Natural killer cell treated with Interleukin-12 subunit alpha and Interleukin-12 subunit beta and Interleukin-15 and Interleukin-18, amount 100 ng/mL, for 72 hours (primary cell): ENCODE measurements around the gene SCYGR4. TPM values are rescaled to one million over a fixed set of nuclear protein-coding genes. Genes with fewer than 3 reads are reported as not detected.
A peak's percentile ranks its signal among the peaks of the same experiment; 100 is the strongest.

Source experiments
- ATAC-seq, 2 donors: fragments of 150-1000 bp; cut with Tn5 transposase in 1 of 2; sonication (Bioruptor Pico), chemical (Tn5 transposase) in 1 of 2; 2 replicates each; pipeline ENCODE4 v1.10.0; 2021
- DNase-seq: peaks from one replicate; pipeline ENCODE4 v3.0.0; 2022; ENCODE audit warnings: low spot score
- H3K27ac Mint-ChIP-seq, 2 donors: 1 replicate in 1 of 2; 2 replicates in 1 of 2; pipeline ENCODE4 v1.8.0; 2022; ENCODE audit warnings: mixed read lengths in 2 of 2, mild to moderate bottlenecking in 1 of 2, moderate library complexity in 1 of 2
- H3K27me3 Mint-ChIP-seq, 2 donors: 1 replicate in 1 of 2; 2 replicates in 1 of 2; pipeline ENCODE4 v1.8.0; 2022; ENCODE audit warnings: mixed read lengths in 2 of 2
- H3K36me3 Mint-ChIP-seq: one replicate; pipeline ENCODE4 v1.8.0; 2022; ENCODE audit warnings: mixed read lengths
- H3K4me1 Mint-ChIP-seq, 2 donors: 1 replicate in 1 of 2; 2 replicates in 1 of 2; pipeline ENCODE4 v1.8.0; 2022; ENCODE audit warnings: low read depth in 2 of 2, mixed read lengths in 2 of 2, mild to moderate bottlenecking in 1 of 2
- H3K4me3 Mint-ChIP-seq: one replicate; pipeline ENCODE4 v1.8.0; 2022; ENCODE audit warnings: mixed read lengths
- H3K9me3 Mint-ChIP-seq: 2 replicates; pipeline ENCODE4 v1.8.0; 2022; ENCODE audit warnings: mixed read lengths
- total RNA-seq, 2 donors: library from RNA; stranded (reverse); gene quantifications; one replicate each; pipeline ENCODE4 v1.2.3, GENCODE V29; 2022

Gene SCYGR4
- total RNA-seq, 2 donors from 2014 or later: not detected

DNA sequence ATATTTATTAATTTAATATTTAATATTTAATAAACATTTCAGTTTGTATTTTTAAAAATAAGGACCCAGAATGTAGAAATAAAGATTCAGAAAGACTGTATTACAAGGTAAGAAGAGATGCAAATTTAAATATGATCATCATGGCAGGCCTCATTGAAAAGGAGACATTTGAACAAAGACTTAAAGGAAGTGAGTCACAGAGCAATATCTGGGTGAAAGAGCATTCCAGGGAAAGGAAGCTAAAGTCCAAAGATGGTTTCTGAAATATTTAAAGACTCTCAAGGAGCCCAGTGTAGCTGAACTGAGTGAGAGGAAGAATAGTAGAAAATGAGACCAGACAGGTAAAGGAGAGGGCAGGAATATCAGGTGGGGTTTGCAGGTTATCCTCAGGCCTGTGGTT is 5.9 kb downstream of the SCYGR4 start:
- Mint-ChIP-seq H3K36me3 (no peaks in the 10 kb centered on the region), H3K27me3 (peaks cover 5 to 30% of the 10 kb centered on the region in 2 donors), H3K4me1 (no peaks in the 10 kb centered on the region), H3K27ac (no peak overlapping the region), H3K9me3 (no peaks in the 10 kb centered on the region), H3K4me3 (no peak overlapping the region)
- no peak for DNase-seq
- no peak for ATAC-seq

DNA sequence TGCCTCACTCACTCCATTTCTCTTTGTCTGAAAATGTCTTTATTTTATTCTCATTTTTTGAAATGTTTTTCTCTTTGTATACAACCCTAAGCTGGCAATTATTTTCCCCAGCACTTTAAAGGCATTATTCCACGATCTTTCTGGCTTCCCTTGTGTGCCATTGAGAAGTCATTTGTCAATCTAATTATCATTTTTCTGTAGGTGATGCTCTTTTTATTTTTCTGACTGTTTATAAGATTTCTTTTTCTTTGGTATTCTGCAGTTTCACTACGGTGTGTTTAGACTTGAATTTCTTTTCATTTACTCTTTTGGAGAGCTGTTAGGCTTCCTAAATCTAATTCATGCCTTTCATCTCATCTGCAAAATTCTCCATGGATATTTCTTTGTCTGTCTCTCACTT is 8.1 kb downstream of the SCYGR4 start:
- Mint-ChIP-seq H3K9me3 (no peaks in the 10 kb centered on the region), H3K36me3 (no peaks in the 10 kb centered on the region), H3K27ac (no peak overlapping the region), H3K27me3 (peaks cover 5 to 33% of the 10 kb centered on the region in 2 donors), H3K4me1 (no peaks in the 10 kb centered on the region), H3K4me3 (no peak overlapping the region)
- DNase-seq: no peak
- no peak for ATAC-seq

DNA sequence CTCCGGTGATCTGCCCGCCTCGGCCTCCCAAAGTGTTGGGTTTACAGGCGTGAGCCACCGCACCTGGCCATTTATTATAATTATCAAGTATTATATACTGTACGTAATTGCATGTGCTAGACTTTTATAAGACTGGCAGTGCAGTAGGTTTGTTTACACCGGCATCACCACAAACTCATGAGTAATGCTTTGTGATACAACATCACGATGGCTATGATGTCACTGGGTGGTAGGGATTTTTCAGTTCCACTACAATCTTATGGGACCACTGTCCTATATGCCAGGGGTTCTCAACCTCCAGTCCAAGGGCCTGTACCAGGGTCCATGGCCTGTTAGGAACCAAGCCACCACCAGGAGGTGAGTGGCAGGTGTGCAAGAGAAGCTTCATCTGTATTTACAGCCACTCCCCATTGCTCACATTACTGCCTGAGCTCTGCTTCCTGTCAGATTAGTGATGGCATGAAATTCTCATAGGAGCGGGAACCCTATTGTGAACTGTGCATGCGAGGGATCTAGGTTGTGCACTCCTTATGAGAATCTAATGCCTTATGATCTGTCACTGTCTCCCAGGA is 9.4 kb downstream of the SCYGR4 start:
- Mint-ChIP-seq H3K27ac (no peak overlapping the region), H3K36me3 (no peaks in the 10 kb centered on the region), H3K4me1 (no peaks in the 10 kb centered on the region), H3K4me3 (no peak overlapping the region), H3K27me3 (peaks cover 10 to 41% of the 10 kb centered on the region in 2 donors), H3K9me3 (no peaks in the 10 kb centered on the region)
- no peak for ATAC-seq
- DNase-seq: no peak

DNA sequence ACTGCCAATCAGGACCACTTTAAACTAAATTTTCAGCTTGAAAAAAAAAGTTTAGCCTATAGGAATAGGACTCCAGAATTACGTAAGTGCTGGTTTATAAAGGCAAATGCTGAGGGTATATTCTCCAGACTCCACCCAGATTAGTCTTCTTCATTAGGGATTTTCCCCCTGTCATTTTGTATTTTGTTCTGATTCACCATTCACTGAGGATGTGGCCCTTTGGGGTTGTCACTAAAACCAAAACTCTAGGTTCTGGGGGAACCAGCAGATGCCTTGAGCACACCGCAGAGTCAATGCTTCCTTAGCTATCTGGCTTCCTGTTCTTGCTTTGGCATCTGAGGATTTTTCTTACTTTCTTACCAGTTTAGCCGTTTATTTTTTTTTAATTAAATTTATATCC is 10.5 kb downstream of the SCYGR4 start:
- ATAC-seq (peak; percentile 62 to 81), DNase-seq (no peak)
- Mint-ChIP-seq H3K4me1 (no peaks in the 10 kb centered on the region), H3K9me3 (no peaks in the 10 kb centered on the region), H3K27me3 (peaks cover 10 to 39% of the 10 kb centered on the region in 2 donors), H3K36me3 (no peaks in the 10 kb centered on the region), H3K27ac (no peak overlapping the region), H3K4me3 (no peak overlapping the region)

DNA sequence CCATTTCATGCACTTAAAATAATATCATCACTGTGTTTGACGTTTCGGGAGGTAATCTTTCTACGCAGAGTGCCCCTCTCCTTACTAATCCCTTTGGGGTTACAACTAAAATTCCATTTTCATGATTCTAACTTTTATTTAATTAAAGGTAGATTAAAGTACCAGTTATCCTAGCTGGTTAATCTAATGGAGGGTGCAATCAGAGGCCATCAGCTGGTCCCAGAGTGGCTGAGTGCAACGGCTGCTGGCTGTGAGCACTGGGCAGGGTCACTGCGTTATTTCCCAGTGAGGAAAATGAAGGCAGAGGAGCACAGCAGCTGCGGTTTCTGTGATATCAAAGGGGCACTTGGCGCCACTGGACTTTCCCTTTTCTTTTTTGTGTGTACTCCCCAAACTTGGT is 12.1 kb downstream of the SCYGR4 start:
- Mint-ChIP-seq H3K4me3 (no peak overlapping the region), H3K27me3 (peaks cover 10 to 25% of the 10 kb centered on the region in 2 donors), H3K36me3 (no peaks in the 10 kb centered on the region), H3K9me3 (no peaks in the 10 kb centered on the region), H3K27ac (no peak overlapping the region), H3K4me1 (no peaks in the 10 kb centered on the region)
- DNase-seq (no peak), ATAC-seq (no peak)

DNA sequence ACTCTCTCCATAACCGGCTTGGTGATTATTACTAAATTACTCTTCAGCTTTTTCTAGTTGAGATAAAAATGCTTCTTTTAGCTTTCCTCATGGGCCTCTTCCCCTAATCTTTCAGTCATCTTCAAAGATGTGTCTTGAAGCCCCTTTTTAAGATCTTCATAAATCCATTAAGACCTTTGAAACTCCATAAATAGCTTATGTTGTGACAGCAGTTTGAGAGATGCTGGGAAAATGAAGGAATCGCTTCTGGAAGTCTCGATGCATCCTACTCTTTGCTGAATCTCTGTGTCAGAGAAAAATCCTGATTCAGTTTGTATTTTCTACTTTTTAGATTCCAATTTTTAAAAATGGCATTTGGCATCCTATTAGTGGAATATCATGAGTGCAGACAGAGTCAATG is 13.0 kb downstream of the SCYGR4 start:
- H3K27me3 Mint-ChIP-seq: peaks cover 10 to 24% of the 10 kb centered on the region in 2 donors
- no peak overlapping the region for H3K27ac Mint-ChIP-seq
- H3K36me3 Mint-ChIP-seq: no peaks in the 10 kb centered on the region
- ATAC-seq: no peak
- no peak for DNase-seq
- no peaks in the 10 kb centered on the region for H3K9me3 Mint-ChIP-seq
- no peaks in the 10 kb centered on the region for H3K4me1 Mint-ChIP-seq
- no peak overlapping the region for H3K4me3 Mint-ChIP-seq

DNA sequence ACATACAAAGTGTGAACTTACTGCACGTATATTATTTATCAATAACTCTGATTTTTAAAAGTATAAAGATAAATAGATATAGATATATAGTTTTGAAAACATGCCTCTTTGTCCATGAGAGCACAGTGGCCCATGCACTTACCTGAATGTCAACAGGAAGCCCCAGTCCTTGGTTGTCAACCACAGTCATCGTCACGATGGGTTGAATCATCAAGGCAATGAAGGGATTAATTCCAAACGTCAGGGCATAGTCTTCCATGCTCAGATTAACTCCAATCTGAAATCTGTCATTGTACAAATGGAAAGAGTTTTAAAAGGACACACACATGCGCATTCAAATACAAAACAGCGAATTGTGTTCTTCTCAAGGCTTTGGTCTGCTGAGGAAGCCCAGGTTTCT is 15.5 kb downstream of the SCYGR4 start:
- Mint-ChIP-seq H3K4me3 (no peak overlapping the region), H3K27ac (no peak overlapping the region), H3K9me3 (no peaks in the 10 kb centered on the region), H3K27me3 (peaks cover 5 to 16% of the 10 kb centered on the region in 2 donors), H3K4me1 (no peaks in the 10 kb centered on the region), H3K36me3 (no peaks in the 10 kb centered on the region)
- ATAC-seq (no peak), DNase-seq (no peak)

DNA sequence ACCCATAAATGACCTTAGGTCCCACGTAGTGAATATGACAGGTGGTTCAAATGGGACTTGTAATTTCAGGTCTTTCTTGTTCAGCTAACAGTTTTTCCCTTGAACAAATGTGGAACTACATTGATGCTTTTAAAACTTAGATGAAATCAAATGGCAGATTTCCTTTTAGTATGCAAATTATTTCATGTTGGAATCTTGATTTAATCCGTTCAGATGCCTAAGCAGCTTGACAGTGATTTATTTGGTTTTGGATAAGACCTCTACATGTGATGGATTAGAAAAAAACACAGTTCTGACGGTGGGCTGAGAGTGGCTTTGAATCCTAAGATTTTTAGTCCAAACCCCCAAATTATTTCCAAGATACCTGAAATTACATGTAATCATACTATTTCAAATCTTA is 16.9 kb downstream of the SCYGR4 start:
- ATAC-seq (no peak), DNase-seq (no peak)
- H3K27ac Mint-ChIP-seq: no peak overlapping the region
- no peak overlapping the region for H3K4me3 Mint-ChIP-seq
- H3K4me1 Mint-ChIP-seq: no peaks in the 10 kb centered on the region
- H3K36me3 Mint-ChIP-seq: no peaks in the 10 kb centered on the region
- no peaks in the 10 kb centered on the region for H3K9me3 Mint-ChIP-seq
- H3K27me3 Mint-ChIP-seq: peaks cover 5 to 16% of the 10 kb centered on the region in 2 donors

DNA sequence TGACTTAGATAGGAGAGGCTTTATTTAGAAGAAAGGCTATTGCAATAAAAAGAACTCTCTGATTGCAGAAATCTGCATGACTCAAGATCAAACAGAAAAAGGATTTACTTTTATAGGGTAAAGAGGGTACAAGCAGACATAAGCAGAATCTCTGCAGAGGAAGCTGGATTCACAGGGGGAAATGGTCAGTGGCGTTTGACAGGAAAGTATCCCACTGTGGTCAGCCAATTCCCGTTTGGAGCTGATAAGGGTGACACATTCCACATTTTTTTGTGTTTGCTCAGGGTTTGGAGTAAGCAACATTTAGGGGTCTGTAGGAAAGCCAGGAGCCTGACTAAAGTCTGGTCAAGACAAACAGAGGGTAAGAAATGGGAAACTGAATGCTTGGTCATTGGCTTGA is 25.4 kb downstream of the SCYGR4 start:
- Mint-ChIP-seq H3K27ac (no peak overlapping the region), H3K9me3 (no peaks in the 10 kb centered on the region), H3K27me3 (peaks cover 4 to 5% of the 10 kb centered on the region in 2 donors), H3K36me3 (no peaks in the 10 kb centered on the region), H3K4me3 (no peak overlapping the region), H3K4me1 (no peaks in the 10 kb centered on the region)
- DNase-seq: no peak
- ATAC-seq: no peak

DNA sequence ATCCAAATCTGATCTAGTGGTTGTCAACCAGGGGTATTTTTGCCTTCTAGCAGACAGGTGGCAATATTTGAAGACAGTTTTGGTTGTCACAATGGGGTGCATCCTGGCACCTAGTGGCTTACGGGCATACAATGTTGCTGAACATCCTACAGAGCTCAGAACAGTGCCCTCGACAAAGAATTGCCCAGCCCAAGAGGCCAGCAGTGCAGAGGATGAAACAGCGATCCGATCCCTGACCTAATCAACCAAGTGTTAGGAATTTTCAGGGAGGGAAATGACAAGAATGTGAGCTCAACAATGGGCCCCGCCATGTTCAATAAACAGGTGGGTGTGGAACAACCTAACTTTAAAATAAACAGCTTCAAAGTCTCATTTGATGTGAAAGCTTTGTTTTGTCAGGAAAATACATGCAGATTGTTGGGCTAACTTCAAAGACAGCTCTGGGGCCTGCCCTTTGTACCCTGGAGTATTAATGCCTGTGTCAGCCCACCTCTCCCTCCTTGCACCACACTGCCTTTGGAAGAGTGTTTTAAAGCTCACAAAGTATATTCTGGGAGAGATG is 26.8 kb downstream of the SCYGR4 start:
- H3K36me3 Mint-ChIP-seq: no peaks in the 10 kb centered on the region
- H3K27me3 Mint-ChIP-seq: peaks cover 4 to 8% of the 10 kb centered on the region in 2 donors
- H3K9me3 Mint-ChIP-seq: no peaks in the 10 kb centered on the region
- DNase-seq (no peak), ATAC-seq (no peak)
- H3K4me3 Mint-ChIP-seq: no peak overlapping the region
- no peaks in the 10 kb centered on the region for H3K4me1 Mint-ChIP-seq
- no peak overlapping the region for H3K27ac Mint-ChIP-seq

DNA sequence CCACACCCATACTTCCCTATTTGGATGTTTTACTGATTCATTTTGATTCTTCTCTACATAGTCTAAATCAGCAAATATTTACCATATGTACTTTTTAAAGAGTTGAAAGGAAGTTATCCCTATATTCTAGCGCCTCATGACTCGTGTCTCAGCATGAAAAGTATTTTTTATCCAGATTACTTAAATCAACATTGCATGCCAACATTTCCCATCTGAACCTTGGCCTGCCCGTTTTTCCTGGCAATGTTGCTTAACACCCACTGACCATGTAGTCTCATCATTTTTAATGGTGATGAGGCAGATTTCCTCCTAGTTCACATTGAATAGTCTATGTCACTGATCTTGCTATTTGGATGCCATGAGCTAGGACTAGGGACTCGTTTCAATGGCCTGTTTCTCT is 36.1 kb downstream of the SCYGR4 start:
- peaks cover 8 to 12% of the 10 kb centered on the region in 2 donors for H3K27me3 Mint-ChIP-seq
- H3K4me3 Mint-ChIP-seq: no peak overlapping the region
- H3K27ac Mint-ChIP-seq: no peak overlapping the region
- no peaks in the 10 kb centered on the region for H3K36me3 Mint-ChIP-seq
- DNase-seq: no peak
- no peaks in the 10 kb centered on the region for H3K4me1 Mint-ChIP-seq
- ATAC-seq: no peak
- no peaks in the 10 kb centered on the region for H3K9me3 Mint-ChIP-seq

DNA sequence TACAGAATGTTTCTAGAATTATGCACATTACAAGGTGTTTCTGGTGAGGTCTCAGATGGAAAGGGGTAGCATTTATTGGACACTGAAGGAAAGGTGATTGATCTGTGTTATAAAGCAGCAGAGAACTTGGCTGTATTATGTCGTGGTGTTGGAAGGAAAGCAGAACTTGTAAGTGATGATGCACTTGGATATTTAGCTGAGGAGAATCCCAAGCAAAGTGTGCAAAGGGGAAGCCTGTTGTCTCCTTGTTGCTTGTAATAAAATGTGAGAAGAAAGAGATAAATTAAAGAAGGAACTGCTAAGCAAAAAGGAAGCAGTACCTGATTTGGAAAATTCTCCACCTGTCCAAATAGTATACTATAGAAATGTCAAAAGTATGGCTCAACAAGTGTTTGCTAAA is 37.1 kb downstream of the SCYGR4 start:
- no peak for DNase-seq
- Mint-ChIP-seq H3K4me3 (no peak overlapping the region), H3K27me3 (peaks cover 8 to 12% of the 10 kb centered on the region in 2 donors), H3K9me3 (no peaks in the 10 kb centered on the region), H3K36me3 (no peaks in the 10 kb centered on the region), H3K4me1 (no peaks in the 10 kb centered on the region), H3K27ac (no peak overlapping the region)
- ATAC-seq: no peak

DNA sequence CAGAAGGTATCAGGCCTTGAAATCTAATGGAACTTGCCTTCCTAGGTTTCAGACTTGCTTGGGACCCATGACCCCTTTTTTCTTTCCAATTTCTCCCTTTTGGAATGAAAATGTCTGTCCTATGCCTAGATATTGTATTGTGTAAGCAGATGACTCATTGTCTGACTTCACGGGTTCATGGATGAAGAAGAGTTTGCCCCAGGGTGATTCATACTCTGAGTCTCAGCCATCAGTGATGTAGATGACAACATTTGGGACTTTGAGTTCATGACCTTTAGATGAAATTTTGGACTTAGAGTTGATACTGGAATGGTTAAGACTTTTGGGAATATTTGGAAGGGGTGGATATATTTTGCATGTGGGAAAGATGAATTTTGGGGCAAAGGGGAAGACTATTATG is 38.2 kb downstream of the SCYGR4 start:
- Mint-ChIP-seq H3K36me3 (no peaks in the 10 kb centered on the region), H3K4me1 (no peaks in the 10 kb centered on the region), H3K27me3 (peaks cover 8 to 12% of the 10 kb centered on the region in 2 donors), H3K9me3 (no peaks in the 10 kb centered on the region), H3K4me3 (no peak overlapping the region), H3K27ac (no peak overlapping the region)
- DNase-seq (no peak), ATAC-seq (no peak)

DNA sequence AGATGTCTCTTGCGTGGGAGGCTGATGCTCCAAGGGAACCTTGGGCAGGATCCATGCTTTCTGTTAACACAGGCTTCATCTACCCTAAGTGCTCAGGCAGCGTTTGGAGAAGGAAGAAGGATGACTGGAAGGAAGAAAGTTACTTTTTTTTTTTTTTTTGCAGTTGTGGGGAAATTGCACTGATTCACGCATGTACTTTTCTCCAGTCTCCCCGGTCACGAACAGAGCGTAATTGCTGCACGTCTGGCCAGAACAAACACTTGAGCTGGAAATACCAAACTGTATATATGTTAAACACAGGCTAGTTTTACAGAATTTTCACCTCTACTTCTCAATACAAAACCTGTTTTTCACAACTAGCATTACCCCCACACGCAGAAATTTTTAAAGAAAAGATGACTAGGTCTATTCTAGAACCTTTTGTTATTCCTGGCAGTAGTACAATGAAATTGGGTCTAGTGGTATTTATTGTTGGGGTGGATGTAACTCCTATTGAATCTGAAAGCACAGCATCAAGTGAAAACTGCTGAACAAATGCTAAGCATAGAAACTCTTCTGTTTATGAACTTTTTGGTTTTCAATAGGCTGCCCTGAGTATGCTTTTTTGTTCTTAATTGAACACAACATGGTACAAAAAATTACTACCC is 40.0 kb downstream of the SCYGR4 start:
- ATAC-seq: no peak

More for the DNA sequence above, 40.0 kb downstream of the SCYGR4 start:
- Mint-ChIP-seq H3K4me1 (no peaks in the 10 kb centered on the region), H3K27ac (no peak overlapping the region), H3K9me3 (no peaks in the 10 kb centered on the region), H3K4me3 (no peak overlapping the region), H3K36me3 (no peaks in the 10 kb centered on the region), H3K27me3 (peaks cover 10 to 12% of the 10 kb centered on the region in 2 donors)
- DNase-seq: no peak
